ENCODE results near the gene BPIFB4.

The BPIFB4 gene

GRCh38 chr20:33061658-33062028, 17.8 kb upstream of the BPIFB4 start:
- Histone ChIP-seq H3K4me3 (ENCODE audit: low read depth in 1 of 2, low read length in 1 of 2) (no peak overlapping the region), H3K9me3 (no peaks in the 10 kb centered on the region), H3K27me3 (peaks cover 4% of the 10 kb centered on the region), H3K4me1 (ENCODE audit: control insufficient read depth in 1 of 2, insufficient read depth in 1 of 2, low read depth in 1 of 2, low read length in 1 of 2) (no peaks in the 10 kb centered on the region), H3K27ac (no peak overlapping the region), H3K36me3 (no peaks in the 10 kb centered on the region)
- TF ChIP-seq, protein P1, sequence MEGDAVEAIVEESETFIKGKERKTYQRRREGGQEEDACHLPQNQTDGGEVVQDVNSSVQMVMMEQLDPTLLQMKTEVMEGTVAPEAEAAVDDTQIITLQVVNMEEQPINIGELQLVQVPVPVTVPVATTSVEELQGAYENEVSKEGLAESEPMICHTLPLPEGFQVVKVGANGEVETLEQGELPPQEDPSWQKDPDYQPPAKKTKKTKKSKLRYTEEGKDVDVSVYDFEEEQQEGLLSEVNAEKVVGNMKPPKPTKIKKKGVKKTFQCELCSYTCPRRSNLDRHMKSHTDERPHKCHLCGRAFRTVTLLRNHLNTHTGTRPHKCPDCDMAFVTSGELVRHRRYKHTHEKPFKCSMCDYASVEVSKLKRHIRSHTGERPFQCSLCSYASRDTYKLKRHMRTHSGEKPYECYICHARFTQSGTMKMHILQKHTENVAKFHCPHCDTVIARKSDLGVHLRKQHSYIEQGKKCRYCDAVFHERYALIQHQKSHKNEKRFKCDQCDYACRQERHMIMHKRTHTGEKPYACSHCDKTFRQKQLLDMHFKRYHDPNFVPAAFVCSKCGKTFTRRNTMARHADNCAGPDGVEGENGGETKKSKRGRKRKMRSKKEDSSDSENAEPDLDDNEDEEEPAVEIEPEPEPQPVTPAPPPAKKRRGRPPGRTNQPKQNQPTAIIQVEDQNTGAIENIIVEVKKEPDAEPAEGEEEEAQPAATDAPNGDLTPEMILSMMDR (IDR thresholded peaks at IDR 0.05) = no peak

GRCh38 chr20:33062105-33062824, 17.2 kb upstream of the BPIFB4 start:
- H3K27me3 ChIP-seq = peaks cover 4% of the 10 kb centered on the region
- TF ChIP-seq, protein P1 (IDR thresholded peaks at IDR 0.05) = no peak
- H3K4me3 ChIP-seq (ENCODE audit: low read depth in 1 of 2, low read length in 1 of 2) = no peak overlapping the region
- H3K27ac ChIP-seq = no peak overlapping the region
- H3K36me3 ChIP-seq = no peaks in the 10 kb centered on the region
- no peaks in the 10 kb centered on the region for H3K9me3 ChIP-seq
- no peaks in the 10 kb centered on the region for H3K4me1 ChIP-seq (ENCODE audit: control insufficient read depth in 1 of 2, insufficient read depth in 1 of 2, low read depth in 1 of 2, low read length in 1 of 2)

- no peak overlapping the region for H3K27ac ChIP-seq
- no peak overlapping the region for H3K4me3 ChIP-seq (ENCODE audit: low read depth in 1 of 2, low read length in 1 of 2)
- H3K9me3 ChIP-seq = no peaks in the 10 kb centered on the region
- H3K36me3 ChIP-seq = no peaks in the 10 kb centered on the region
- peaks cover 4% of the 10 kb centered on the region for H3K27me3 ChIP-seq
- TF ChIP-seq, protein P1 (IDR thresholded peaks at IDR 0.05) = no peak
- H3K4me1 ChIP-seq (ENCODE audit: control insufficient read depth in 1 of 2, insufficient read depth in 1 of 2, low read depth in 1 of 2, low read length in 1 of 2) = peaks cover 0 to 2% of the 10 kb centered on the region in 2 experiments
These were observed 16.7 kb upstream of the BPIFB4 start for GRCh38 chr20:33062825-33063149.

GRCh38 chr20:33063271-33063670, 16.2 kb upstream of the BPIFB4 start:
- Histone ChIP-seq H3K27ac (no peak overlapping the region), H3K36me3 (no peaks in the 10 kb centered on the region), H3K9me3 (no peaks in the 10 kb centered on the region), H3K27me3 (peaks cover 4% of the 10 kb centered on the region), H3K4me3 (ENCODE audit: low read depth in 1 of 2, low read length in 1 of 2) (no peak overlapping the region), H3K4me1 (ENCODE audit: control insufficient read depth in 1 of 2, insufficient read depth in 1 of 2, low read depth in 1 of 2, low read length in 1 of 2) (peaks cover 0 to 6% of the 10 kb centered on the region in 2 experiments)
- TF ChIP-seq, protein P1 (IDR thresholded peaks at IDR 0.05) = no peak

DNA sequence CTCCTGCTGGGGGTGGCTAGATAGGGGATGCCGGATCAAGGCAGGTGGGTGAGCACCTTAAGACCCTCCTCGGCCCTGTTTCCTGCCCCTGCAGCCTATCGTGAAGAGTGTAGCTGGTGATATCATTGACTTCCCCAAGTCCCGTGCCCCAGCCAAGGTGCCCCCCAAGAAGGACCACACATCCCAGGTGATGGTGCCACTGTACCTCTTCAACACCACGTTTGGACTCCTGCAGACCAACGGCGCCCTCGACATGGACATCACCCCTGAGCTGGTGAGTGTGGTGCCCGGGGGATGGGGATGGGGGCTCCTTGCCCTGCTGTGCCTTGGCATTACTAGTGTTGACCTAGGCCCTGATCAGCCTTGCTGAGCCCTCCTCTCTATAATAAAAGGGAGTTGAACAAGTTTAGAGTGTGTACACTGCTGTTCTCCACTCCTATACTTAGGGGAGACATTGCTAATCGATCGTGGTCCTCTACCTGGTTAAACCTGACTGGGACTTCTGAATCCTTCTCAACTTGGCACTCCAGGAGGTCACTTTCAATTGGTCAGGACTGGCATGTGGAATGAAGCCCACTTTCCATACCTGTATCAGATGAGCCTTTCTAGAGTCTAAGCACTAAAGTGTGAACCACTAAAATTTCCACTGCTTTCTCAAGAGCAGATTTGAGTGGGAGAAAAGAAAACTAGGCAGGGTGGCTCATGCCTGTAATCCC, 14.7 kb upstream of the BPIFB4 start:
- Histone ChIP-seq H3K9me3 (no peaks in the 10 kb centered on the region), H3K4me1 (ENCODE audit: control insufficient read depth in 1 of 2, insufficient read depth in 1 of 2, low read depth in 1 of 2, low read length in 1 of 2) (peaks cover 0 to 6% of the 10 kb centered on the region in 2 experiments), H3K4me3 (ENCODE audit: low read depth in 1 of 2, low read length in 1 of 2) (no peak overlapping the region), H3K27ac (no peak overlapping the region), H3K36me3 (no peaks in the 10 kb centered on the region), H3K27me3 (peaks cover 4% of the 10 kb centered on the region)
- TF ChIP-seq, protein P1 (IDR thresholded peaks at IDR 0.05) = no peak
